Activated CD8-positive, alpha-beta memory T cell treated with anti-CD3 and anti-CD28 coated beads for 1 hour (primary cell): ENCODE results near the gene PPP2CA.
A peak's percentile ranks its signal among the peaks of the same experiment; 100 is the strongest.
"Not testable (repeated sequence)": the region's sequence is repeated elsewhere in the genome, so short reads cannot be mapped to it uniquely, and the experiment has no call there.

Source experiments
- DNase-seq, 2 donors: peaks; one replicate each; pipeline ENCODE4 v3.0.0-alpha.2; 2020; ENCODE audit warnings: low read depth in 1 of 2; ENCODE audit errors: extremely low read depth in 1 of 2

The PPP2CA gene

GRCh38 chr5:134245692-134246091, 19.8 kb upstream of the PPP2CA start:
- no peak for DNase-seq

GRCh38 chr5:134245101-134245604, 19.3 kb upstream of the PPP2CA start:
- DNase-seq, result no peak

DNA sequence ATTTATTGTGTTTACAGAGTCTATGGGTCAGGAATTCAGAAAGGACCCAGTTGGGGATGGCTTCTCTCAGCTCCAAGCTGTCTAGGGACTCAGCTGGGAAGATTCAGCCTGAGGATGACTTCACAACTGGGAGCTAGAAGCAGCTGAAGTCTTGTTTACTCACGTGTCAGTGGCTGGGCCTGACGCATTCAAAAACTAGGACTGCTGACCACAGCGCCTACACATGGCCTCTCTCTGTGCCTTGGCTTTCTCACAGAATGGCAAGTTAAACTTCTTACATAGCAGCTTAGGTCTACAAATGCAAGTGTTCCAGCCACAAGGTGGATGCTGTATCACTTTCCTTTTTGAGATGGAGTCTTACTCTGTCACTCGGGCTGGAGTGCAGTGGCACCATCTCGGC, 16.3 kb upstream of the PPP2CA start:
- no peak for DNase-seq

DNA sequence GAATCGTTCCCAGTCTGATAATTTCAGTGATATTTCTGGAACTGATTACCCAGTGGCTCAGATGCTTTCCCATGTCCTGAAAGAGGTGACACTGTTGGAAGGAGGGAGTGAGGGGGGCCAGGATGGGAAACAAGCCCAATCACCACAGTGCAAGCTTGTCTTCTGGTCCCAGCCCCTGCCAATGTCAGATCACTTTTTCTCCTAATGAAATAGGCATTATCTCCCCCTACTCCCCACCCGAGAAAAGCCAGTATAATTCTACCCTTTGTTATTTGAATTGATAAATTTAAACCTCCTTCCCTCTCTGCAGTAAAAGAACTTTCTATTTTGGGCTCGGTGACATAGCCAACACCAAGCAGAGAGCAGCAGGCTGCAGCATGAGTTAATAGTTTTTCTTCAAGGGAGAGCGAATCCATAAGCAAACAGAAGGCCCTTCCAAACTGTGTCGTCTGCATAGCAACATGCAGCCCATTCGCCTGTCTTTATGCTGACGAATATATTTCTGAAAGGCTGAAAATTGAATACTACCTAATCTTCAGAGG, 14.6 kb upstream of the PPP2CA start:
- DNase-seq, result no peak

GRCh38 chr5:134236820-134237219, 10.9 kb upstream of the PPP2CA start:
- no peak for DNase-seq

DNA sequence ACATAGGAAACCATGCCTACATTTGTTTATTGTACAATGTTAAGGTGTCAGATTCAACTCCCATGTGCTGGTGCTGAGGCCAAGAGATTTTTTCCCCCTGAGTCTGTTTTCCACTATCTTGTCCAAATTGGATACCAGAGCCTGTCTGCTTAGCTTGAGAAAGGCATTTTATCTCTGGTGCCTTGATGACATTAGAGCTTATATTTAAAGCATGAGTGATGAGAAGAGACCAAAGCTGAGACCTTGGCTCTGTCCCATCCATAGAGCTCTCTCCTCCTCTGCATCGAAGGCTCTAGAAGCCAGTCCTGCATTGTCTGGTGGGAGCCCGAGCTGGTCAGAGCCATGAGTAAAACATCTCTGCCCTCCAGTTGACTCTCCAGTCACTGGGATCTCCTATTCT, 10.4 kb upstream of the PPP2CA start:
- no peak for DNase-seq

GRCh38 chr5:134228624-134229023, 2.8 kb upstream of the PPP2CA start:
- DNase-seq, result no peak

DNA sequence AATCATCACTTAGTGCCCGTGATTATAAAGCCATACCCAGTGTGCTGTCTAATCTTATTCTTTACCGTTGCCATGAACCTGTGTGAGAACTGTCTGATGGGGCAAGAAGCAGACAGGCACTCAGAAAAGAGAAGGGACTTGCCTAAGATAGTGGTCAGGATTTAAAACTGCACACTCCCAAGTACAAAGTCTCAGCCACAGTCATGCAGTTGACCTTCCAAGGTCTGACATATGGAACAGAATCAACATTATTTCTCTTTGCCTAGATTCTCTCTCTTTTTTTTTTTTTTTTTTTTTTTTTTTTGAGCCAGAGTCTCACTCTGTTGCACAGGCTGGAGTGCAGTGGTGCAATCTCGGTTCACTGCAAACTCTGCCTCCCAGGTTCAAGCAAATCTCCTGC, 1.9 kb upstream of the PPP2CA start:
- DNase-seq, result no peak

GRCh38 chr5:134227259-134227658, 1.4 kb upstream of the PPP2CA start:
- no peak for DNase-seq

DNA sequence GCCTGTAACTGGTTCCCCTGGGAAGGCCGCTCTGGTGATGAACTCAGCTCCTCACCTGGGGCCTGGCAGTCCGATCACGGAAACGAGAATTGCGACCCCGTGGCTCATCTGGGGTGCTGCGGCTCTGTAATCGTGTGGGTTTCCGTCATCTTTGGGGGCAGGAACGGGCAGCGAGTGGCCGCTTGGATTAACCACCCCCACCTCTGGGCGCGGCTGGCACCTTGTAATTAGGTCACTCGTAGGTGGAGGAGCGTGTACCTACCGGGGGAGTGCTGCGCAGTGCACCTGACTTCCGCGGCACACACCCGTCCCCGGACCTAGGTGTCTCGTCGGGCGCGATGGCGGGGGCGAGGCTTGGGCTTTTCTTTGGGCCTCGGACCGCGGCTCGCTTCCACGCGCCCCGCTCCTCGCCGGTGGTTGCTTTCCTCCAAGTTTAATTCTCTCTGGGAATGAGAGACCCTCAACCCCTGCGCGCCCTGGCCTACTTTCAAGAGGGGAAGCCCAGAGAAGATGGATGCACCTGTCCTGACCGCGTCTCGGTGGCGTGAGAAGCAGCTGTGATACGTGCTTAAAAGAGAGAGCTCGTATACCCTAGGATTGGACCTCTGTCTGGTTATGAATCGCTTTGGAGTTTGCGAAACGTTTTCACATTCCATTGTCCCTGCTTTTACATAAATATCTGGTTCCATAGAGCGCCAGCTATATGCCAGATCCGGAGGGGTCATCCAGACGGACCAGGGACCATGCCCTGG, 744 bp upstream of the PPP2CA start:
- DNase-seq, result peak in 1 of 2 donors; percentile 55

GRCh38 chr5:134224888-134225779, 739 bp downstream of the PPP2CA start:
- peak; percentile 16 to 42 for DNase-seq

GRCh38 chr5:134223406-134224248, 2.2 kb downstream of the PPP2CA start:
- no peak for DNase-seq

GRCh38 chr5:134221690-134222089, 4.2 kb downstream of the PPP2CA start:
- DNase-seq, result not testable (repeated sequence)

GRCh38 chr5:134215757-134216156, 10.1 kb downstream of the PPP2CA start:
- DNase-seq, result no peak

DNA sequence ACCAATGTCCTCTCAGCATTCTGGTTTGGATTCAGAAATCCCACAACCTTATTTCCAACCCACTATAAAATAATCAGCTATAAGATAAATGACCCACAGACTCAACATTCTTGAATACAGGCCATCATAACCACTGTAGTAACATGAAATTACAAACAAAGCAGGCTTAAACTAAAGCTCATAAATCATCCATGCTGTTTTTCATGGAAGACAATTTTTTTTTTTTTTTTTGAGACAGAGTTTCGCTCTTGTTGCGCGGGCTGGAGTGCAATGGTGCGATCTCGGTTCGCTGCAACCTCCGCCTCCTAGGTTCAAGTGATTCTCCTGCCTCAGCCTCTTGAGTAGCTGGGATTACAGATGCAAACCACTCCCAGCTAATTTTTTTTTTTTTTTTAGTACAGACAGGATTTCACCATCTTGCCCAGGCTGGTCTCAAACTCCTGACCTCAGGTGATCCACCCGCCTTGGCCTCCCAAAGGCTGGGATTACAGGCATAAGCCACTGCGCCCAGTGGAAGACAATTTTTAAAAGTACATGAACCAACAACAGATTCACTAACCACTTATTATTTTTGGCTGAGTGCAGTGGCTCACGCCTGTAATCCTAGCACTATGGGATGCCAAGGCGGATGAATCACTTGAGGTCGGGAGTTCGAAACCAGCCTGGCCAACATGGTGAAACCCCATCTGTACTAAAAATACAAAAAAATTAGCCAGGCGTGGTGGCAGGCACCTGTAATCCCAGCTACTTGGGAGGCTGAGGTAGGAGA, 14.4 kb downstream of the PPP2CA start:
- not testable (repeated sequence) for DNase-seq

GRCh38 chr5:134209477-134210245, 16.2 kb downstream of the PPP2CA start:
- DNase-seq, result no peak

DNA sequence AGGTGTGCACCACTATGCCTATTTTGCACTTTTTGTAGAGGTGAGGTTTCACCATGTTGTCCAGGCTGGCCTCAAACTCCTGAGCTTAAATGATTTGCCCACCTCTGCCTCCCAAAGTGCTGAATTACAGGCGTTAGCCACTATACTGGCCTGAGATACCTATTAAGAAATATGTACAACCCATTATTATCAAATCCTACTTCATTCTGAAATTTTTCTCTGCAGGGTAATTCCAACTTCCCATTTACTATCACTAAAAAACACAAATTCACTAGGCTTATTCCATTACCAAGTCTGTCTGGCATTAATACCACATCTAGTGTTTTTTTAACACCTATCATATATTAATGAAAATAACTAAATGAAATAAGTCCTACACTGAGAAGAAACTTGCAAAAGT, 18.2 kb downstream of the PPP2CA start:
- DNase-seq, result no peak

DNA sequence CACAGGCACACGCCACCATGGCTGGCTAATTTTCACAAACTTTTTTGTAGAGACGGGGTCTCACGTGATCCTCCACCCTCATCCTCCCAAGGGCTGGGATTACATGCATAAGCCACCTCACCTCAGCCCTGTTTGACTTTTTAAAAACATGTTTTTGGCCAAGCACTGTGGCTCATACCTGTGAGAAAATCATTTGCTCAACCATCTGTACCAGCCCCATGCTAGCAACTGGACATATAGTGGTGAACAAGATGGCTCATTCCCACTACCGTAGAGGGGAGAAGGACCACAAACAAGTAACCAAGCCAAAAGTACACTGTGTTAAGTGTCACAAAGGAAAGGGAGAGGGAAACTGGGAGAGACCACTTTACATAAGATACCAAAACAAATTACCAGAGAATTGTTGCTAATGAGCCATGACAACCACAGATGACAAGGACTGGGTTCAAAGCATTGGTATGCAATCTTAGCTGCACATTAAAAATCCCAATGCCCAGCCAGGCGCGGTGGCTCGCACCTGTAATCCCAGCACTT, 19.2 kb downstream of the PPP2CA start:
- DNase-seq, result no peak

DNA sequence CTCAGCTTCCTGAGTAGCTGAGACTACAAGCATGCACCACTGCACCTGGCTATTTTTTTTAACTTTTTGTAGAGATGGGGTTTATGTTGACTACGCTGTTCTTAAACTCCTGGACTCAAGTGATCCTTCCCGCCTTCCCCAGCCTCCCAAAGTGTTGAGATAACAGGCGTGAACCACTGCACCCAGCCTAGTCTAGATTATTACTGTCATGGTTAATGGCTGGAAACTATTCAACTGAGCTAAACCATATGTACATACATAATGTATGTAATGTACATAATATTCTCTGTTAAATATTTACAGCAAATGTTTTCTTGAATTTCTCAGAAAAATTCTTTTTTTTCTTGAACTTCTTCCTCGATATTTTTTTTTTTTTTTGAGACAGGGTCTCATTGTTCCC, 21.3 kb downstream of the PPP2CA start:
- DNase-seq, result no peak
